GM18505 (cell line): ENCODE measurements around the gene PTPRN2.
"Not testable (repeated sequence)": the region's sequence is repeated elsewhere in the genome, so short reads cannot be mapped to it uniquely, and the experiment has no call there.

ENCODE experiments used
- ATAC-seq: cut with Tn5 transposase; IDR thresholded peaks from one replicate; pipeline ENCODE4 v1.9.1; 2021; ENCODE audit not compliant: unreplicated experiment
- POLR2A ChIP-seq: IDR thresholded peaks from 4 replicates; pipeline ENCODE4 v1.6.1; 2011; ENCODE audit warnings: borderline replicate concordance; ENCODE audit not compliant: insufficient read depth, insufficient read length; ENCODE audit errors: extremely low read depth

The PTPRN2 gene

DNA sequence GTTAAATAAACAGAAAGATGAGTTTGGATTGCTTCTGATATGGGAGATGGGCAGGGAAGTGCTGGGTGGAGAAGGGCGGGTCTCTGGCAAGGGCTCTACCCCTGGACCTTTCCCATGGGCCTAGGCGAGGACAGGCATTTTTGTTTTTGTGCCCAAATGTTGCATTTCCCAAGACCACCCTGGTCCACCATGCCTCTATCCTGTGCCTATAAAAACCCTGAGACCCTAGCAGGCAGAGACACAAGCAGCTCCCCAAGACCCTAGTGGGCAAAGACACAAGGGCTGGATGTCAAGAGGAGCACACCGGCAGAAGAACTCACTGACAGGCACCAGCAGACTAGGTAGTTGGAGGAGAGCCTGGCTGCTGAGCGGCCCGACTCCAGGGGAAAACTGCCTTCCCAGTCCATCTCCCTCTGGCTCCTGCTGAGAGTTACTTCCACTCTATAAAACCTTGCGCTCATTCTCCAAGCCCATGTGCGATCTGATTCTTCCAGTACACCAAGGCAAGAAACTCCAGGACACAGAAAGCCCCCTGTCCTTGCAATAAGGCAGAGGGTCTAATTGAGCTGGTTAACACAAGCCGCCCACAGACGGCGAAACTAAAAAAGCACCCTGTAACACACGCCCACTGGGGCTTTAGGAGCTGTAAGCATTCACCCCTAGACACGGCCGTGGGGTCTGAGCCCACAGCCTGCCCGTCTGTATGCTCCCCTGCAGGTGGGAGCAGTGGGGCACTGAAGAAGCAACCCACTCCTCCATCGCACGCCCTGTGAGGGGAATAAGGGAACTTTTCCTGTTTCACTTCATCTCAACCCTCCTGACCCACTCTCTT lies 291.4 kb downstream of the PTPRN2 start:
- no peak for ATAC-seq
- TF ChIP-seq POLR2A = no peak

DNA sequence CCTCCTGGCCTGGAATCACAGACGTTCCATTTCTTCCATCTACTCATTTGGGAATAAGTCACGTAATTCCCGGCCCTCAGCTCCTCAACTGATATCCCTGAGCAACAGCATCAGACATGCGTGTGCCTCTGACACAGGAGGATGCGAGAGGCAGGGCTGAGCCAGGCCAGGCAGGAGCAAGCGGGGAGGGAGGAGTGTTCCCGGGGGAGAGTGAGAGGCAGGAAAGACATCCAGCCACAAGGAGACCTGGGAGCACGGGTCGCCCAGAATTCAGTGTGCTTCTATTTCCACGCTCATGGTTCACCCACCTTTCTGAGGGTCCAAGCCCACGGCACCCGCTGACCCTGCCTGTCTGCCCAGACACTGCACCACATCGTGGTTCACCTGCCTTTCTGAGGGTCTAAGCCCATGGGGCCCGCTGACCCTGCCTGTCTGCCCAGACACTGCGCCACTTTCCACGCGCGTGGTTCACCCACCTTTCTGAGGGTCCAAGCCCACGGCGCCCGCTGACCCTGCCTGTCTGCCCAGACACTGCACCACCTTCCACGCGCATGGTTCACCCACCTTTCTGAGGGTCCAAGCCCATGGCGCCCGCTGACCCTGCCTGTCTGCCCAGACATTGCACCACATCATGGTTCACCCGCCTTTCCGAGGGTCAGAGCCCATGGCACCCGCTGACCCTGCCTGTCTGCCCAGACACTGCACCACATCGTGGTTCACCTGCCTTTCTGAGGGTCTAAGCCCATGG lies 293.0 kb downstream of the PTPRN2 start:
- ATAC-seq = not testable (repeated sequence)

DNA sequence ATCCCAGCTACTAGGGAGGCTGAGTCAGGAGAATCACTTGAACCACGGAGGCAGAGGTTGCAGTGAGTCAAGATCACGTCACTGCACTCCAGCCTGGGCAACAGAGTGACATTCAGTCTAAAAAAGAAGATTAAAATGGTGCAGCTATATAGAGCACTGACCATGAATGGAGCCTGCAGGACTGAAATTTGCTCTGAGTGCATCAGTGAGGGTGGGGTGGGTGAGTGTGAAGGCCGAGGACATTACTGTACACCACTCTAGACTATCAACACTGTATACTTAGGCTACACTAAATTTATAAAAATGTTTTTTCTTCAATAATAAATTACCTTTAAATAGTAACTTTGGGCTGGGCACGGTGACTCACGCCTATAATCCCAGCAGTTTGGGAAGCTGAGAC lies 294.7 kb downstream of the PTPRN2 start:
- ATAC-seq = no peak
- TF ChIP-seq POLR2A = no peak

DNA sequence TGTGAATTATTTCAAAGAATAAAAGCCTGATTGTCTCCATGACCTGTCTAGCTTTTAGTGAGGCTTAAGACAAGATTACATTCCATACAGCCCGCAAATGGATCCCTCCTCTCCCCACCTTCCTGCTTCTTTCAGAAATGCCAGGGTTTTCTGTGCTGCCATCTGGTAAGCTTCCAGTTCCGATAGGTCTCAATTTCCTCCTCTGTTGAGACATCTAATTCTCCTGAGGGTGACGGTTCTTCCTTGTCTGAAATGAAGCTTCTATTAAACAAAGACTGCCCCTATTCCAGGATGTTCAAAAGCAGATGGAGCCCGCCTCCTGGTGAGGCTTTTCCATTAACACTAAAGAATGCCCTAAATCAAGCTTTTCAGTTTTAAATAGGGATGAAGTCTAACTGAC lies 295.6 kb downstream of the PTPRN2 start:
- TF ChIP-seq POLR2A = no peak
- ATAC-seq = no peak

DNA sequence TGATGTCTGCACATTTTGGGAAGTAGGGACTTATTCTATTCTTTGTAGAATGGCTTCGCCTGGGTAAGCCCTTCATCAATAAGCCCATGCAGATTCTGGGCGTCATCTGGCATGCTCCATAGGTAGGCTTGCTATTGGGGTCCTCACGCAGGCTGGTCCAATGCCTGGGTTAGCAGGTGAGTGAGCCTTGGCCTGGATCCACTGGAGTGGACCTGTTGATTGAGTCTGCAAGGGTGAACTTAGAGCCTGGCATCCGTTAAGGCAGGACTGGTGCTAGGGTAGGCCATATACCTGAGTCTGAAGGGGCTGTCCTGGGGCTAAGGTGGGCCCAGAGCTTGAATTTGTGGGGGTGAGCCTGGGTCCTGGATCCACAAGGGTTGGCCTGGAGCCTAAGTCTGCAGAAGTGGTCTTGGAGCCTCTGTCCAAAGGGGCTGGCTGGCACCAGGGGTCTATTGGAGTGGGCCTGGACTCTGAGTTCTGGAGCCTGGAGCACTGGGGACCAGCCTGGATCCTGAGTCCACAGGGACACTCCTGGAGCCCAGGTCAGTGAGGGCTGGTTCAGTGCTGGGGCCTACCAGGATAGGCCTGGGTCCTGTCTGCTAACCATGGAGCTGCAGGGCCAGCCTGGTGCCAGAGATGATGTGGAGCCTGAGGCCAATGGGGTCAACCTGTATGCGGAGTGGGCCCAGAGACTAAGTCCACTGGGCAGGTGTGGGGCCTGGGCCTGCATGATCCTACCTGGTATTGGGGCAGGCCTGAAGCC lies 297.7 kb downstream of the PTPRN2 start:
- TF ChIP-seq POLR2A = no peak
- ATAC-seq = no peak

DNA sequence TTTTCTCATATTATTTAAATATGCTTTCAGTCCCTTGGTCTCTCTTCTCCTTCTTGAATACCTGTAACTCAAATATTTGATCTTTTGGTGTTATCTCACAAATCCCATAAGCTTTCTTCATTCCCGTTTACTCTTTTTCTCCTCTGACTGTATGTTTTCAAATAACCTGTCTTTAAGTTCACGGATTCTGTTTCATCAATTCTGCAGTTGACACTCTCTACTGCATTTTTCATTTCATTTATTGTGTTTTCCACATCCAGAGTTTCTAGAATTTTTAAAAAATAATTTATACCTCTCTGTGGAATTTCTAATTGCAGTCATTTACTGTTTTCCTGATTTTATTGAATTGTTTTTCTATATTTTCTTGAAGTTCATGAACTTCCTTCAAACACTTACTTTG lies 298.4 kb downstream of the PTPRN2 start:
- no peak for ATAC-seq
- no peak for TF ChIP-seq POLR2A

DNA sequence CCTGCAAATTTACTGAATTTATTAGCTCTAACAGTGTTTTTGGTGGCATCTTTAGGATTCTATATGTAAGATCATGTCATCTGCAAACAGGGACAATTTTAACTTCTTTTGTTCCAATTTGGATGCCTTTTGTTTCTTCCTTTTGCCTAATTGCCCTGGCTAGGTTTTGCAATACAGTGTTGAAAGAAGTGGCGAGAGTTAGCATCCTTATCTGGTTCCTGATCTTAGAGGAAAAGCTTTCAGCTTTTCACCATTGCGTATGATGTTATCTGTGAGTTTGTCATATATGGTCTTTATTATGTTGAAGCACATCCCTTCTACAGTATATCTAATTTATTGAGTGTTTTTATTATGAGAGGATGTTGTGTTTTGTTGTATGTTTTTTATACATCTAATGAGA lies 301.4 kb downstream of the PTPRN2 start:
- ATAC-seq = no peak
- TF ChIP-seq POLR2A = no peak

DNA sequence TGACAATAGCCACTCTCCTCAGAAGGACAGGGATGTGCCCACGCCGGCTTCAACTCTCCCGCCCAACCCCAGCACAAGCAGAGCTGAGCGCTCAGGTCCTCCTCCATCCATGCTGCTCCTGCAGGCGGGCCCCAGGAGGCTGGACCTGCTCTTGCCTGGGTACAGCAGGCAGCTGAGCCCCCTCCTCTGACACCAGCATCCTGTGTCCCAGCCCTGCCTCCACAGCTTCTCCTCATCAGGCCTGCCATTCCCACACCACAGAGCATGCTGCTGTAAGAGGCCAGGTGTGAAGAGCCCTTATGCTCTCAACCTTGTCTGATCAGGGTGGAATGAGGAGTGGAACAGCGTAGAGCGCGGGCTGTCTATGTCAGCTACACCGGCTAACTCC lies 302.2 kb downstream of the PTPRN2 start:
- no peak for ATAC-seq
- no peak for TF ChIP-seq POLR2A

DNA sequence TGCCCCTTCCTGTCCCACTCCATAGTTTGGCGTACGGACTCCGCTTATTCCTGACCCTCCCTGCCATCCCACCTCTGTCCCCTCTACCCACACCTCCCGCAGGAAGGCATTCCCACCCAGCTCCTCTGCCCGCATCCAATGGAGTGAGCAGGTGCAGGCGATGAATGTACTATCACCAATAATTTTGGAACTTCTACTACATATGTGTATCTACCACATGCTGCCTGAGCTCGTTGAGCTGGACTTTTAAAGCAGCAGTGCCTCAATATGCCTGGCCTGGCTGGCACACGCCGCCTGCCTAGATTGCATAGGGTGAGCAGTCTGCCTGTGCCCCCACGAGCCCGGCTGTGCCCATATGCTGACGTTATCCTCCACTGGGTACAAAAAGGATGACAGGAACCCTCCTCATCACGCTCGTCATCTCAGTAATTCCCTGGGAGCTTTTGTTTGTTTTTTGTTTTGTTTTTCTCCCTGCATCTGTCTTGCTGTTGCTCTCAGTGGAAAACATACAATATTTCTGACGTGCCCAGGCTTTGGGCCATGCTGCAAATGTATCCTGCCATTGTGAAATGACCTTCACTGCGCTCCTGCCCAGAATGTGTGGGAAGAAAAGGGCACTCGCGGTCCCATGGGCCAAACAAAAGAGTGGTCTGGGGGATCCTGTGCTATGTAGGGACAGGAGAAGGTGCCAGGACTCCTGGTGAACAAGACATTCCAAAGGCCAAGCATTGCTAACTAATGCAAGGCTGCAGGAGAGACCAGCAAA lies 302.8 kb downstream of the PTPRN2 start:
- ATAC-seq = no peak
- no peak for TF ChIP-seq POLR2A

DNA sequence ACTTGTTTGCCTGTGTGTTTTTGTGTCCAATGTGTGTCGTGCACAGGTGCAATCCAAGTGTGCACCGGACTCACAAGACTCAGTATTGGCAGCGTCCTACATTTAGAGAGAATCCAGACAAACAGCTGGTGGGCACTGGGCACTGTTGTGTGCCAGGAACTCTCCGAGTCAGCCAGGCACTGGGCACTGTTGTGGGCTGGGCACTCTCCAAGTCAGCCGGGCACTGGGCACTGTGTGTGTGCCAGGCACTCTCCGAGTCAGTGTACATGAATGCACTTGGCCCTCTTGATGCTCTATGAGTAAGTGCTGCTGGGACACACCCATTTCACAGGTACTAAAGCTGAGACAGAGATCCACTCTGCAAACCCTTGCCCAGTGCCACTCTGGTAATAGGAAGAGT lies 303.5 kb downstream of the PTPRN2 start:
- TF ChIP-seq POLR2A = no peak
- ATAC-seq = no peak

DNA sequence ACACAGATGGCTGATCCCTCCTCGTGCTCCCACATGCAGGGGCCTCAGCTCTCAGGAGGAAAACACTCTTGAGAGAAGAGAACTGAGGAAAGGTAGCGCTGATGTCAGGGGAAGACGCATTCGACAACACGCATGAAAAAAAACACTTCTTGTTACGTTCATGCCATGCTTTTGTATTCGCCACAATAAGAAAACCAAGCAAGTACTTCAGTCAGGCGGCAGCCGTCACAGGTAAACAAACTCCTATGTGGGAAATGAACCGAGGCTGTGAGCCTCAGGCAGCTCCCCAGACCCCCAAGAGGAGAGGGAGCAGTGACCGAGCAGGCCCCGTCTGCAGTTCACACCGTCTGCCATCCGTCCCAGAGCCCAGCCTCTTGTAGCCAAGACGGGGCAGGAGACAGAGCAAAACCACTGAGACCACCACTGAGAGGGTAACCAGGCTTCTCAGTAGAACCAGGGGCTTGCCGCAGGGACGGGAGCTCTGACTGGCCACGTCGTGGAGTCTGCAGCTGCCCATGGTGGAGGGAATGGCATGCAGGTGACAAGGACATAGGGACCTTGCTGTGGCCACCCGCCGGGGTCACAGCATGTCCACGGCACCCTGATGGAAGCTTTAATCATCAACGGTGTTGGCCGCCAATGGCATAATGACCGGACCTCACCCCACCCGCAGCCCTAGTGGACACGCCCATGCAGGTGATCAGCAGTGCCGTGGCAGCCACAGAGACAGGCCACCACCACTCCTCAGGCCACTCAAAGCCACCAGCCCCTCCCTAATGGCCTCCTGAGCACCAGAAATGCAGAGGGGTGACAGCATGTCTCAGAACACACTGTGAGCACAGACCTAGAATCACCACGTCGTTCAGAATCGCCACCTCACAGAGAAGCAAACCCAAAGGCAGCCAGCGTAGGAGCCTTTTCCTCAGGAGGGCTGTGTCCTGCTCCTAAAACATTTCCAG lies 304.3 kb downstream of the PTPRN2 start:
- no peak for TF ChIP-seq POLR2A

DNA sequence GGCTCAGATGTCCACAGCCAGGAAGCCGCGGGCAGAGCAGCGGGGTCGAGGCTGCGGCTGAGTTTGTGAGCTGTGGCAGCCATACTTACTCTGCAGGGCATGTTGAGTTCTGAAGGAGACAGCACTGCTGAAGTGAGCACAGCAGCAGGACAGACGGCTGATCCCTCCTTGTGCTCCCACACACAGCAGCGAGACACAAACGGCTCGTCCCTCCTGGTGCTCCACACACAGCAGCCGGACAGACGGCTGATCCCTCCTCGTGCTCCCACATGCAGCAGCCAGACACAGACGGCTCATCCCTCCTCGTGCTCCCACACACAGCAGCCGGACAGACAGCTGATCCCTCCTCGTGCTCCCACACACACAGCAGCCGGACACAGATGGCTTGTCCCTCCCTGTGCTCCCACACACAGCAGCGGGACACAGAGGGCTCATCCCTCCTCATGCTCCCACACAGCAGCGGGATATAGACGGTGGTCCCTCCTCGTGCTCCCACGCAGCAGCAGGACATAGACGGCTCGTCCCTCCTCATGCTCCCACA lies 305.1 kb downstream of the PTPRN2 start:
- no peak for ATAC-seq
- no peak for TF ChIP-seq POLR2A

More for the DNA sequence above, 304.3 kb downstream of the PTPRN2 start:
- no peak for ATAC-seq

DNA sequence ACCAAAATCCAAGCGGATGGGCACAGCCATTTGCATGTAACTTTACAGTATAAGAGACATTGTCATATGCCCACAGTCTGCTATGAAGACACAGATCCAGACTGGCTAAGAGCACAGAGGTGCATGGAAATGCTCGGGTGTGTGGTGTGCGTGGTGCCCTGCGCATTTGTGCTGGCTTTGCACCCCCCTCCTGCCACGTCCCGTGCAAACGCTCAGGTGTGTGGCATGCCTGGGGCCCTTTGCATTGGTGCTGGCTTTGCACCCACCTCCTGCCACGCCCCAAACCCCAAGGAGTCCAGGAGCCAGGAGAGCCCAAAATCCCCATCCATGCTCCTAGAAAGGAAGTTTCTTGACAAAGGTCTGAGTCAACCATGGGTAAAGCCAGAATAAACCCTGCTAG lies 306.2 kb downstream of the PTPRN2 start:
- ATAC-seq = no peak
- no peak for TF ChIP-seq POLR2A
